ENCODE data around the gene CALN1. TPM values are rescaled to one million over a fixed set of nuclear protein-coding genes. Genes with fewer than 3 reads are reported as not detected.

Gene CALN1
- total RNA-seq, 2 donors from 2014 or later = 0.52 to 1.6 TPM

GRCh38 chr7:72127136-72127535 lies 285.0 kb downstream of the CALN1 start:
- H3K4me3 ChIP-seq = no peak overlapping the region
- TF ChIP-seq POLR2A (IDR thresholded peaks at IDR 0.05) = no peak
- no peak for TF ChIP-seq CTCF (IDR thresholded peaks at IDR 0.05)
- DNase-seq (no peak), ATAC-seq (no peak)
- 62 to 75% methylated on average over 1 of the region's 1 CpG for WGBS, 2 donors
- intact Hi-C loops (cut with DNase I) = no loop called here
- no peak overlapping the region for H3K27ac ChIP-seq
- H3K27me3 ChIP-seq = no peaks in the 10 kb centered on the region
- peaks cover 0 to 5% (median 0%) of the 10 kb centered on the region in 3 donors for H3K9me3 ChIP-seq
- peaks cover 8% of the 10 kb centered on the region for H3K4me1 ChIP-seq
- no peaks in the 10 kb centered on the region for H3K36me3 ChIP-seq (replicated peaks in 1 of 2; ENCODE audit: insufficient read depth in 1 of 2, low read depth in 2 of 2)

- Histone ChIP-seq H3K9me3 (no peaks in the 10 kb centered on the region), H3K4me3 (no peak overlapping the region), H3K27me3 (no peaks in the 10 kb centered on the region), H3K27ac (peak overlapping the region in 3 of 4 donors; percentile 38 to 59 (median 58)), H3K4me1 (peaks cover 8% of the 10 kb centered on the region), H3K36me3 (replicated peaks in 1 of 2; ENCODE audit: insufficient read depth in 1 of 2, low read depth in 2 of 2) (no peaks in the 10 kb centered on the region)
- no peak for DNase-seq
- intact Hi-C loops (cut with DNase I) = no loop called here
- peak; percentile 47 for ATAC-seq
- whole genome bisulfite sequencing, 2 donors = 41 to 54% methylated on average over 5 of the region's 5 CpGs
- TF ChIP-seq POLR2A (IDR thresholded peaks at IDR 0.05) (no peak), CTCF (IDR thresholded peaks at IDR 0.05) (no peak)
These were observed 288.2 kb downstream of the CALN1 start for GRCh38 chr7:72123913-72124312.

- no peak overlapping the region for H3K4me3 ChIP-seq
- TF ChIP-seq CTCF (IDR thresholded peaks at IDR 0.05) (no peak), POLR2A (IDR thresholded peaks at IDR 0.05) (no peak)
- H3K27ac ChIP-seq = peak overlapping the region in 3 of 4 donors; percentile 44 to 69 (median 49)
- intact Hi-C loops (cut with DNase I) = no loop called here
- no peaks in the 10 kb centered on the region for H3K27me3 ChIP-seq
- peaks cover 18% of the 10 kb centered on the region for H3K4me1 ChIP-seq
- H3K9me3 ChIP-seq = no peaks in the 10 kb centered on the region
- no peak for DNase-seq
- H3K36me3 ChIP-seq (replicated peaks in 1 of 2; ENCODE audit: insufficient read depth in 1 of 2, low read depth in 2 of 2) = no peaks in the 10 kb centered on the region
- ATAC-seq = peak; percentile 56
- WGBS, 2 donors = 18 to 23% methylated on average over 3 of the region's 3 CpGs
These were observed 293.8 kb downstream of the CALN1 start for GRCh38 chr7:72118366-72118765.

- WGBS, 2 donors = 75 to 83% methylated on average over 2 of the region's 2 CpGs
- no peak overlapping the region for H3K4me3 ChIP-seq
- intact Hi-C loops (cut with DNase I) = no loop called here
- H3K9me3 ChIP-seq = no peaks in the 10 kb centered on the region
- no peak overlapping the region for H3K27ac ChIP-seq
- no peaks in the 10 kb centered on the region for H3K36me3 ChIP-seq (replicated peaks in 1 of 2; ENCODE audit: insufficient read depth in 1 of 2, low read depth in 2 of 2)
- H3K27me3 ChIP-seq = no peaks in the 10 kb centered on the region
- ATAC-seq = no peak
- no peak for DNase-seq
- TF ChIP-seq POLR2A (IDR thresholded peaks at IDR 0.05) (no peak), CTCF (IDR thresholded peaks at IDR 0.05) (no peak)
- peaks cover 25% of the 10 kb centered on the region for H3K4me1 ChIP-seq
These were observed 298.0 kb downstream of the CALN1 start for GRCh38 chr7:72114129-72114528.

GRCh38 chr7:72112992-72113391 lies 299.1 kb downstream of the CALN1 start:
- no peaks in the 10 kb centered on the region for H3K36me3 ChIP-seq (replicated peaks in 1 of 2; ENCODE audit: insufficient read depth in 1 of 2, low read depth in 2 of 2)
- 21 to 31% methylated on average over 5 of the region's 5 CpGs for WGBS, 2 donors
- ATAC-seq = no peak
- no peak for DNase-seq
- H3K4me1 ChIP-seq = peaks cover 18% of the 10 kb centered on the region
- peak overlapping the region in 1 of 4 donors; percentile 19 for H3K27ac ChIP-seq
- H3K4me3 ChIP-seq = no peak overlapping the region
- H3K27me3 ChIP-seq = no peaks in the 10 kb centered on the region
- no peaks in the 10 kb centered on the region for H3K9me3 ChIP-seq
- intact Hi-C loops (cut with DNase I) = no loop called here
- TF ChIP-seq POLR2A (IDR thresholded peaks at IDR 0.05) = no peak
- TF ChIP-seq CTCF (IDR thresholded peaks at IDR 0.05) = no peak
